Right atrium auricular region (tissue), 2 donors: ENCODE results near the gene OR2T33. TPM values are rescaled to one million over a fixed set of nuclear protein-coding genes. Genes with fewer than 3 reads are reported as not detected.
"Not testable (repeated sequence)": the region's sequence is repeated elsewhere in the genome, so short reads cannot be mapped to it uniquely, and the experiment has no call there.

Experiments used
- DNase-seq: peaks from one replicate; pipeline ENCODE4 v3.0.0-alpha.2; 2019; ENCODE audit warnings: low spot score
- H3K27ac ChIP-seq, 2 donors: fragments of 200-600 bp; sonication (generic); 1 replicate in 1 of 2; 2 replicates in 1 of 2; pipeline ENCODE4 v1.5.1; 2016 to 2019
- H3K27me3 ChIP-seq, 2 donors: fragments of 200-600 bp; sonication (generic); one replicate each; pipeline versions ENCODE4 v1.5.1 to v1.6.0; 2017 to 2019
- H3K36me3 ChIP-seq: fragments of 200-600 bp; sonication (generic); one replicate; pipeline ENCODE4 v1.5.1; 2016
- H3K4me1 ChIP-seq, 2 donors: fragments of 200-600 bp; sonication (generic); one replicate each; pipeline versions ENCODE4 v1.5.1 to v1.6.0; 2017 to 2019
- H3K4me3 ChIP-seq, 2 donors: fragments of 200-600 bp; sonication (generic); 1 replicate in 1 of 2; 2 replicates in 1 of 2; pipeline ENCODE4 v1.5.1; 2017 to 2019; ENCODE audit warnings: mild to moderate bottlenecking in 1 of 2, moderate library complexity in 1 of 2
- H3K9me3 ChIP-seq, 2 donors: fragments of 200-600 bp; sonication (generic); one replicate each; pipeline ENCODE4 v1.5.1; 2019
- total RNA-seq, 2 donors: library from RNA; depleted of rRNA; stranded (reverse); fragments of >200 nt; gene quantifications; one replicate each; pipeline ENCODE4 v1.1.0, GENCODE V29; 2016
- TF ChIP-seq, protein P1 (sequence below), 2 donors: fragments of 200-600 bp; sonication (generic); IDR thresholded peaks; one replicate each; pipeline ENCODE4 v1.5.1; 2019; ENCODE audit warnings: antibody characterized with exemption in 2 of 2

Gene OR2T33, protein sequence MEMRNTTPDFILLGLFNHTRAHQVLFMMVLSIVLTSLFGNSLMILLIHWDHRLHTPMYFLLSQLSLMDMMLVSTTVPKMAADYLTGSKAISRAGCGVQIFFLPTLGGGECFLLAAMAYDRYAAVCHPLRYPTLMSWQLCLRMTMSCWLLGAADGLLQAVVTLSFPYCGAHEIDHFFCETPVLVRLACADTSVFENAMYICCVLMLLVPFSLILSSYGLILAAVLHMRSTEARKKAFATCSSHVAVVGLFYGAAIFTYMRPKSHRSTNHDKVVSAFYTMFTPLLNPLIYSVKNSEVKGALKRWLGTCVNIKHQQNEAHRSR
- not detected for total RNA-seq

- no peak for DNase-seq
- Histone ChIP-seq H3K36me3 (no peaks in the 10 kb centered on the region), H3K4me3 (no peak within 1 kb of the TSS), H3K9me3 (no peaks in the 10 kb centered on the region), H3K4me1 (no peaks in the 10 kb centered on the region), H3K27ac (no peak within 1 kb of the TSS), H3K27me3 (no peaks in the 10 kb centered on the region)
- TF ChIP-seq, protein P1, sequence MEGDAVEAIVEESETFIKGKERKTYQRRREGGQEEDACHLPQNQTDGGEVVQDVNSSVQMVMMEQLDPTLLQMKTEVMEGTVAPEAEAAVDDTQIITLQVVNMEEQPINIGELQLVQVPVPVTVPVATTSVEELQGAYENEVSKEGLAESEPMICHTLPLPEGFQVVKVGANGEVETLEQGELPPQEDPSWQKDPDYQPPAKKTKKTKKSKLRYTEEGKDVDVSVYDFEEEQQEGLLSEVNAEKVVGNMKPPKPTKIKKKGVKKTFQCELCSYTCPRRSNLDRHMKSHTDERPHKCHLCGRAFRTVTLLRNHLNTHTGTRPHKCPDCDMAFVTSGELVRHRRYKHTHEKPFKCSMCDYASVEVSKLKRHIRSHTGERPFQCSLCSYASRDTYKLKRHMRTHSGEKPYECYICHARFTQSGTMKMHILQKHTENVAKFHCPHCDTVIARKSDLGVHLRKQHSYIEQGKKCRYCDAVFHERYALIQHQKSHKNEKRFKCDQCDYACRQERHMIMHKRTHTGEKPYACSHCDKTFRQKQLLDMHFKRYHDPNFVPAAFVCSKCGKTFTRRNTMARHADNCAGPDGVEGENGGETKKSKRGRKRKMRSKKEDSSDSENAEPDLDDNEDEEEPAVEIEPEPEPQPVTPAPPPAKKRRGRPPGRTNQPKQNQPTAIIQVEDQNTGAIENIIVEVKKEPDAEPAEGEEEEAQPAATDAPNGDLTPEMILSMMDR (IDR thresholded peaks at IDR 0.05) = no peak
Measured at GRCh38 chr1:248277876-248278275, at the start of gene OR2T33. OR2T33 (minus strand) TSS chr1:248277976; CDS start chr1:248273814, 4,162 bp downstream.

DNA sequence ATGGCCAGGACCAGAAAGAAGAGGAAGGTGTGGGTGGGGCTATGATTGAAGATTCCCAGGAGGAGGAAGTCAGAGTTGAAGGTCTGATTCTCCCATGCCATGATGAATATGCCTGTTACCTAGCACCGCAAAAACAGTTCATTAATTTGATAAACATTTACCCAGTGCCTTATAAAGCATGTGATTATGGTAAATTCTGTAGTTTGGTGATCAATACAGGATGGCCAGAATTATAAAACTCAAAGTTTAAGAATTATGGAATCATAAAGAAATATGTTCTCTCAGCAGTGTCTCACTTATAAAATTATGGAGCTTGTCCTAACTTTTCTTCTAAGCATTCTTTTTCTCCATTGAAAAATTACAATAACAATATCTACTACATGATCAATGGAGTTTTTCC is 46.7 kb upstream of the OR2T33 start, which contains the start of gene OR2M7:
OR2M7 (minus strand) TSS at position 101 of the 400 bp plus-strand sequence; CDS start at position 101, 0 bp downstream.
- Histone ChIP-seq H3K4me3 (no peak within 1 kb of the TSS), H3K4me1 (no peaks in the 10 kb centered on the region)

GRCh38 chr1:248316796-248317195 is 39.0 kb upstream of the OR2T33 start:
- TF ChIP-seq, protein P1 (IDR thresholded peaks at IDR 0.05) = no peak
- Histone ChIP-seq H3K9me3 (peaks cover 0 to 10% of the 10 kb centered on the region in 2 donors), H3K27me3 (no peaks in the 10 kb centered on the region), H3K36me3 (no peaks in the 10 kb centered on the region), H3K4me3 (no peak overlapping the region), H3K4me1 (no peaks in the 10 kb centered on the region), H3K27ac (no peak overlapping the region)
- DNase-seq = no peak

More for the DNA sequence above, 46.7 kb upstream of the OR2T33 start, which contains the start of gene OR2M7:
- Histone ChIP-seq H3K27me3 (no peaks in the 10 kb centered on the region), H3K36me3 (no peaks in the 10 kb centered on the region), H3K27ac (no peak within 1 kb of the TSS), H3K9me3 (no peaks in the 10 kb centered on the region)
- TF ChIP-seq, protein P1 (IDR thresholded peaks at IDR 0.05) = no peak
- DNase-seq = no peak

GRCh38 chr1:248306740-248307139 is 29.0 kb upstream of the OR2T33 start:
- H3K36me3 ChIP-seq, H3K4me1 ChIP-seq, H3K27ac ChIP-seq, H3K9me3 ChIP-seq, H3K27me3 ChIP-seq, H3K4me3 ChIP-seq, DNase-seq: not testable (repeated sequence)

DNA sequence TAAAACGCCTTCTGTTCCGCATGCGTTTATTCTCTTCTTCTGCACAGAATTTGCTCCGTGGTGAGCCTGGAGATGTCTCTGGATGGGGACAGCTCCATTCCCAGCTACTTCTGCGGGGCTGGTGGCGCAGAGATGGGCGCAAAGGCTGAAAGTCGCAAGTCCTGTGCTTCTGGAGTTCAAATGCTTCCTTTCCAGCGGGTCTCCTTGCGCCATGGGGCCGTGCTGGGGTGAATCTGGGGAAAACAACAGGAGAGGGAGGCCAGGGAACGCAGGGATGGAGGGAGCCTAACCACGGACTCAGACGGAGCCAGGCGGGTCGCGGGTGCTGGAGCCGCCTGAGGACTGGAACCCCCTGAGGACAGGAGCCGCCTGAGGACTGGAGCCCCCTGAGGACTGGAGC is 28.3 kb upstream of the OR2T33 start:
- no peak overlapping the region for H3K27ac ChIP-seq
- no peaks in the 10 kb centered on the region for H3K4me1 ChIP-seq
- H3K4me3 ChIP-seq = no peak overlapping the region
- H3K36me3 ChIP-seq = no peaks in the 10 kb centered on the region
- no peak for DNase-seq
- H3K9me3 ChIP-seq = no peaks in the 10 kb centered on the region
- H3K27me3 ChIP-seq = no peaks in the 10 kb centered on the region
- TF ChIP-seq, protein P1 (IDR thresholded peaks at IDR 0.05) = no peak

DNA sequence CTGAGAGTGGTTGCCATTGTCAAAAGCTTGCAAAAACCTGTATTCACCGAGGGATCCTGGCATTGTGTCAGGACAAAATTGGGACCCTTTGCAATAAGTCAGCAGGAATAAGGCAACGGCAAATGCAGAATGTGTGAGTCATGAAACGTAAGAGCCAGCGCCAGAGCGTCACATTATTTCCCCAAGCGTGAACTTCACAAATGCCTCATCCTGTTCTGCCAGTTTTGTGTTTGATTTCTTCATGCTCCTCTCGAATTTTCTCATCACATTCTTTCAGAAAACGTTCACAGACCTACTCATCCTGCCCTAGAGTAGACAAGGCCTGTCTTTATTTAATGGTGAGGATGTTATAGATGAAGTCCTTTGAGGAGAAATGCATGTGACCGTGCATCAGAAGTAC is 27.9 kb upstream of the OR2T33 start:
- H3K36me3 ChIP-seq, H3K9me3 ChIP-seq, H3K4me1 ChIP-seq, H3K4me3 ChIP-seq, H3K27ac ChIP-seq, DNase-seq, H3K27me3 ChIP-seq: not testable (repeated sequence)

- DNase-seq = no peak
- H3K9me3 ChIP-seq = no peaks in the 10 kb centered on the region
- H3K27me3 ChIP-seq = no peaks in the 10 kb centered on the region
Measured at GRCh38 chr1:248303324-248303723, 25.5 kb upstream of the OR2T33 start, which contains the start of gene OR2T12. OR2T12 (minus strand) TSS chr1:248303424; CDS start chr1:248295578, 7,846 bp downstream.

More at GRCh38 chr1:248303324-248303723, 25.5 kb upstream of the OR2T33 start, which contains the start of gene OR2T12:
- Histone ChIP-seq H3K4me3 (no peak within 1 kb of the TSS), H3K36me3 (no peaks in the 10 kb centered on the region), H3K27ac (no peak within 1 kb of the TSS), H3K4me1 (no peaks in the 10 kb centered on the region)
- TF ChIP-seq, protein P1 (IDR thresholded peaks at IDR 0.05) = no peak
